ENCODE results near the gene MMP14. TPM values are rescaled to one million over a fixed set of nuclear protein-coding genes. Genes with fewer than 3 reads are reported as not detected.

Gene MMP14
- total and polyA plus RNA-seq, 2 of the 8 experiments (the other 6 are each of a cell fraction or from before 2014, with no cell fraction given), result 58.2 to 86.8 TPM

GRCh38 chr14:22822016-22822570 lies 14.3 kb upstream of the MMP14 start (continued):
- TF ChIP-seq FOSL1 (IDR thresholded peaks at IDR 0.05; ENCODE audit: insufficient read depth, low read depth, low read length), result no peak
- no peak for TF ChIP-seq CTBP2 (IDR thresholded peaks at IDR 0.05; ENCODE audit: borderline replicate concordance, insufficient read depth, insufficient read length, low read length)
- no peak for TF ChIP-seq MAFK (IDR thresholded peaks at IDR 0.05; ENCODE audit: low read depth, low read length)
- no peak for TF ChIP-seq SIX5 (IDR thresholded peaks at IDR 0.05; ENCODE audit: low read depth, low read length)
- no peak for TF ChIP-seq JUN (IDR thresholded peaks at IDR 0.05; ENCODE audit: low read depth, low read length)
- TF ChIP-seq TAF7 (optimal IDR thresholded peaks at IDR 0.05; ENCODE audit: borderline replicate concordance, low read depth, low read length), result no peak
- TF ChIP-seq TBP (IDR thresholded peaks at IDR 0.05; ENCODE audit: low read depth, low read length), result no peak
- peak; percentile 94 for TF ChIP-seq ASH2L (IDR thresholded peaks at IDR 0.05; ENCODE audit: low read length)
- TF ChIP-seq TAF1 (IDR thresholded peaks at IDR 0.05; ENCODE audit: low read depth, low read length), result peak; percentile 53; the same call in 1 of the 2 replicates
- TF ChIP-seq RAD21 (IDR thresholded peaks at IDR 0.05 in 1 of 2, conservative IDR thresholded peaks at IDR 0.05 in 1 of 2; ENCODE audit: low read depth in 2 of 2, low read length in 2 of 2), result no peak
- TF ChIP-seq BRCA1 (IDR thresholded peaks at IDR 0.05; ENCODE audit: low read depth, low read length), result no peak
- no peak for TF ChIP-seq BACH1 (IDR thresholded peaks at IDR 0.05; ENCODE audit: low read length)
- peak; percentile 69 for TF ChIP-seq RBBP5 (IDR thresholded peaks at IDR 0.05; ENCODE audit: borderline replicate concordance, low read depth, low read length)
- peak; percentile 41; the same call in 1 of the 2 replicates for TF ChIP-seq CHD2 (IDR thresholded peaks at IDR 0.05; ENCODE audit: low read length)
- no peak for TF ChIP-seq NRF1 (IDR thresholded peaks at IDR 0.05; ENCODE audit: low read depth, low read length)
- TF ChIP-seq SIRT6 (IDR thresholded peaks at IDR 0.05; ENCODE audit: low read length), result no peak
- 0 out of 2 replicates have a peak, but pooled peaks have one; percentile 22 for TF ChIP-seq KDM1A (IDR thresholded peaks at IDR 0.05; ENCODE audit: borderline replicate concordance, low read length)

All from H1 (cell line).